ENCODE results near the gene TRIM32.

TRIM32 gene

GRCh38 chr9:116701940-116702642, 15.0 kb downstream of the TRIM32 start:
- no peaks in the 10 kb centered on the region for H3K36me3 ChIP-seq
- H3K27me3 ChIP-seq = no peaks in the 10 kb centered on the region
- H3K4me1 ChIP-seq (ENCODE audit: control insufficient read depth in 1 of 2, insufficient read depth in 1 of 2, low read depth in 1 of 2, low read length in 1 of 2) = no peaks in the 10 kb centered on the region
- H3K27ac ChIP-seq = no peak overlapping the region
- TF ChIP-seq CTCF (IDR thresholded peaks at IDR 0.05) = no peak
- H3K4me3 ChIP-seq (ENCODE audit: low read depth in 1 of 2, low read length in 1 of 2) = no peak overlapping the region
- H3K9me3 ChIP-seq = no peaks in the 10 kb centered on the region

- no peak overlapping the region for H3K4me3 ChIP-seq (ENCODE audit: low read depth in 1 of 2, low read length in 1 of 2)
- H3K4me1 ChIP-seq (ENCODE audit: control insufficient read depth in 1 of 2, insufficient read depth in 1 of 2, low read depth in 1 of 2, low read length in 1 of 2) = no peaks in the 10 kb centered on the region
- H3K9me3 ChIP-seq = no peaks in the 10 kb centered on the region
- no peak overlapping the region for H3K27ac ChIP-seq
- H3K27me3 ChIP-seq = no peaks in the 10 kb centered on the region
- no peaks in the 10 kb centered on the region for H3K36me3 ChIP-seq
- TF ChIP-seq CTCF (IDR thresholded peaks at IDR 0.05) = no peak
Observed at GRCh38 chr9:116703634-116704033, 16.5 kb downstream of the TRIM32 start.

- Histone ChIP-seq H3K27ac (no peak overlapping the region), H3K9me3 (no peaks in the 10 kb centered on the region)
- no peak for TF ChIP-seq CTCF (IDR thresholded peaks at IDR 0.05)
Observed at GRCh38 chr9:116704470-116704869, 17.4 kb downstream of the TRIM32 start.

GRCh38 chr9:116705531-116705930, 18.4 kb downstream of the TRIM32 start:
- Histone ChIP-seq H3K27ac (no peak overlapping the region), H3K4me1 (ENCODE audit: control insufficient read depth in 1 of 2, insufficient read depth in 1 of 2, low read depth in 1 of 2, low read length in 1 of 2) (no peaks in the 10 kb centered on the region), H3K27me3 (no peaks in the 10 kb centered on the region), H3K4me3 (ENCODE audit: low read depth in 1 of 2, low read length in 1 of 2) (no peak overlapping the region), H3K36me3 (no peaks in the 10 kb centered on the region), H3K9me3 (no peaks in the 10 kb centered on the region)
- no peak for TF ChIP-seq CTCF (IDR thresholded peaks at IDR 0.05)

More at GRCh38 chr9:116704470-116704869, 17.4 kb downstream of the TRIM32 start:
- Histone ChIP-seq H3K4me3 (ENCODE audit: low read depth in 1 of 2, low read length in 1 of 2) (no peak overlapping the region), H3K4me1 (ENCODE audit: control insufficient read depth in 1 of 2, insufficient read depth in 1 of 2, low read depth in 1 of 2, low read length in 1 of 2) (no peaks in the 10 kb centered on the region), H3K27me3 (no peaks in the 10 kb centered on the region), H3K36me3 (no peaks in the 10 kb centered on the region)

GRCh38 chr9:116706310-116707290, 19.5 kb downstream of the TRIM32 start:
- no peak for TF ChIP-seq CTCF (IDR thresholded peaks at IDR 0.05)
- H3K4me3 ChIP-seq (ENCODE audit: low read depth in 1 of 2, low read length in 1 of 2) = no peak overlapping the region
- no peak overlapping the region for H3K27ac ChIP-seq

More at GRCh38 chr9:116706310-116707290, 19.5 kb downstream of the TRIM32 start:
- H3K27me3 ChIP-seq = no peaks in the 10 kb centered on the region
- no peaks in the 10 kb centered on the region for H3K4me1 ChIP-seq (ENCODE audit: control insufficient read depth in 1 of 2, insufficient read depth in 1 of 2, low read depth in 1 of 2, low read length in 1 of 2)
- no peaks in the 10 kb centered on the region for H3K9me3 ChIP-seq
- H3K36me3 ChIP-seq = no peaks in the 10 kb centered on the region
